ENCODE results near the gene CFDP1. TPM values are rescaled to one million over a fixed set of nuclear protein-coding genes. Genes with fewer than 3 reads are reported as not detected.

Gene CFDP1
- total RNA-seq, 2 donors from 2014 or later = 29.1 to 49.5 TPM

- H3K27ac Mint-ChIP-seq = no peak overlapping the region
- H3K36me3 Mint-ChIP-seq = no peaks in the 10 kb centered on the region
- H3K27me3 Mint-ChIP-seq = no peaks in the 10 kb centered on the region
- ATAC-seq = no peak
- H3K9me3 Mint-ChIP-seq = no peaks in the 10 kb centered on the region
- H3K4me1 Mint-ChIP-seq (ENCODE audit: low read depth in 2 of 2) = no peaks in the 10 kb centered on the region
- no peak for DNase-seq (ENCODE audit: low spot score)
- no peak overlapping the region for H3K4me3 Mint-ChIP-seq
Measured at GRCh38 chr16:75354170-75354569, 79.1 kb downstream of the CFDP1 start.

DNA sequence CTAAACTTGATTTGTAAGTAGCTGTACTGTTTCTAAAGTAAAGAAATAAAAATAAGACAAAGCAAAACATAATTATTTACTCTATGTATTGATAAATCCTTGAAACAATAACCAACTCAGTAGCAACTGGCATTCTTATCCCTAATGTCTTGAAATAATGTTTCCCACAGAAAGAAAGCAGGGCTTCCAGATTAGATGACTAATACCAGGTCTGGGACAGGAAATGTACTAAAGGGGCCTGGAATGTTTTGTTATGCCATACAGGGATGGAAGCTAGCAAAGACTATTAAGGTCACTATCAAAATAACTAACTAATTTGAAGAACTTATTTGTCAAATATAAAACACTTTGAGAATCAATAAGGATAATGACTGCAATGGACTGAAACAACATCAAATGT is 82.1 kb downstream of the CFDP1 start:
- Mint-ChIP-seq H3K36me3 (no peaks in the 10 kb centered on the region), H3K27ac (no peak overlapping the region), H3K27me3 (no peaks in the 10 kb centered on the region), H3K4me3 (no peak overlapping the region), H3K4me1 (ENCODE audit: low read depth in 2 of 2) (no peaks in the 10 kb centered on the region), H3K9me3 (no peaks in the 10 kb centered on the region)
- DNase-seq (ENCODE audit: low spot score) (no peak), ATAC-seq (no peak)

DNA sequence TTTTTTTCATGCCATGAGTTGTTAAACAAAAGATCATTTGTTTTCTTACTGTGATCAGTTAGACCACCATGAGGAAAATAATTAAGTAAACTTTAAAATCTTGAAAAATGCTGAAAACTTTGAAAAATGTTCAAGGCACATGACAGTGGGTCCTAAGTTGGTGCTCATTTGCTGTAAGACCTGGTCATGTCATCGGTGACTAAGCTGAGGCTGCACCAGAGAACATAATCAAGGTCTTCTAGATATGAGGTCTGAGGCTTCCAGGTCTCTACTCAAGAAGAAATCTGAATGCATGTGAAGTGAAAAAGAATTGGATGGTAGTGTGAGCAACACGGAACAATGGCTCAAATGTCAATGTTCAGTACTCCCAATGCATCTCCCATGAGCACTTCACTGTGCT is 87.6 kb downstream of the CFDP1 start:
- peaks cover 0 to 3% of the 10 kb centered on the region in 2 donors for H3K4me1 Mint-ChIP-seq (ENCODE audit: low read depth in 2 of 2)
- H3K4me3 Mint-ChIP-seq = no peak overlapping the region
- no peaks in the 10 kb centered on the region for H3K9me3 Mint-ChIP-seq
- DNase-seq (ENCODE audit: low spot score) (no peak), ATAC-seq (no peak)
- H3K27me3 Mint-ChIP-seq = no peaks in the 10 kb centered on the region
- peaks cover 7% of the 10 kb centered on the region for H3K36me3 Mint-ChIP-seq
- H3K27ac Mint-ChIP-seq = no peak overlapping the region

GRCh38 chr16:75343941-75344340 is 89.4 kb downstream of the CFDP1 start:
- peaks cover 0 to 5% of the 10 kb centered on the region in 2 donors for H3K27me3 Mint-ChIP-seq
- peaks cover 0 to 3% of the 10 kb centered on the region in 2 donors for H3K4me1 Mint-ChIP-seq (ENCODE audit: low read depth in 2 of 2)
- no peak overlapping the region for H3K4me3 Mint-ChIP-seq
- no peaks in the 10 kb centered on the region for H3K9me3 Mint-ChIP-seq
- peaks cover 7% of the 10 kb centered on the region for H3K36me3 Mint-ChIP-seq
- H3K27ac Mint-ChIP-seq = no peak overlapping the region
- ATAC-seq = no peak
- no peak for DNase-seq (ENCODE audit: low spot score)

DNA sequence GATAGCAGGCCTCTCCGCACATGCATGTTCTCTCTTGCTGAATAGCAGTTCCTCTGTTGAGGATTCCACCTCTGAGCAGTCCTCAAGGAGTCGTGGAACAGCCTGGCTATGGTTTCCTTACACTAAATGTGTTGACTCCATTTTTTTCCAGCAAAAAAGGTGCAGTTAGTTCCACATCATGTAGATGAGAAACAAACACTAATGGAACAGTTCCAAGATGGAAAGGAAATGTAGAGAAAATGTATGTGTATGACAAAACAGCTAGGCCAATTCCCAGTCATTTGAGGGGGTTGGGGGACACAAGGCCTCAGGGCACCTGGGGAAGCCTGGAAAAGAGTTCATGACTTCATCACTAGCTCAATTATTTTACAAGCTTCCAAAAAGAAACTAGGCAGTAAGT is 90.0 kb downstream of the CFDP1 start:
- no peak overlapping the region for H3K27ac Mint-ChIP-seq
- peaks cover 7% of the 10 kb centered on the region for H3K36me3 Mint-ChIP-seq
- no peak overlapping the region for H3K4me3 Mint-ChIP-seq
- H3K27me3 Mint-ChIP-seq = peaks cover 0 to 6% of the 10 kb centered on the region in 2 donors
- ATAC-seq (no peak), DNase-seq (ENCODE audit: low spot score) (no peak)
- no peaks in the 10 kb centered on the region for H3K9me3 Mint-ChIP-seq
- H3K4me1 Mint-ChIP-seq (ENCODE audit: low read depth in 2 of 2) = peaks cover 0 to 3% of the 10 kb centered on the region in 2 donors

DNA sequence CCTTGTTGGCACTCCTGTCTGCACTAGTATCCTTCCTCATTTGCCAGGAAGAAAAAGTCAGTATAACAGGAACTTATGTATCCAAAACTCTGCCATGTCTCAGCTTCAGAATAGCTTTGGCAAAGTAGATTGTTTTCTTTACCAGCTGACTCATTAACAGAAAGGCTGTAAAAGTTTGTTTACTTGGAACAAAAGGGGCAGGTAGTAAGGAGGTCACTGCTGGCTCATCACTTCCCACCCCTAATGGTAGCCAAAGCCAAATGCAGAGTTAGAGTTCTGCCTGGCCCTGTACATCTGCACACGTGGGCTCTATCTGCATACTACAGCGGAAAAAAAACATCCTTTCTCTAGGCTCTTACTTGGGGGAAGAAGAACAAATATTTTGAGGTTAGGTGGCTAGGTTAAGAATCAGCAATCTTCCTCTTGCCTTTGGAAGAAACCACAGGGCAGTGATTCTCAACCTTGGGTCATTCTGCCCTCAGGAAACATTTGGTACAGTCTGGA is 90.9 kb downstream of the CFDP1 start:
- H3K27ac Mint-ChIP-seq = no peak overlapping the region
- H3K9me3 Mint-ChIP-seq = no peaks in the 10 kb centered on the region
- peaks cover 0 to 10% of the 10 kb centered on the region in 2 donors for H3K27me3 Mint-ChIP-seq
- DNase-seq (ENCODE audit: low spot score) (no peak), ATAC-seq (no peak)
- peaks cover 7% of the 10 kb centered on the region for H3K36me3 Mint-ChIP-seq
- H3K4me1 Mint-ChIP-seq (ENCODE audit: low read depth in 2 of 2) = peaks cover 0 to 3% of the 10 kb centered on the region in 2 donors
- no peak overlapping the region for H3K4me3 Mint-ChIP-seq

- H3K27ac Mint-ChIP-seq = no peak overlapping the region
- H3K4me1 Mint-ChIP-seq (ENCODE audit: low read depth in 2 of 2) = peaks cover 0 to 3% of the 10 kb centered on the region in 2 donors
- DNase-seq (ENCODE audit: low spot score) (no peak), ATAC-seq (no peak)
- peaks cover 0 to 14% of the 10 kb centered on the region in 2 donors for H3K27me3 Mint-ChIP-seq
- H3K4me3 Mint-ChIP-seq = no peak overlapping the region
- no peaks in the 10 kb centered on the region for H3K9me3 Mint-ChIP-seq
- H3K36me3 Mint-ChIP-seq = peaks cover 7% of the 10 kb centered on the region
Measured at GRCh38 chr16:75341564-75342307, 91.6 kb downstream of the CFDP1 start.

DNA sequence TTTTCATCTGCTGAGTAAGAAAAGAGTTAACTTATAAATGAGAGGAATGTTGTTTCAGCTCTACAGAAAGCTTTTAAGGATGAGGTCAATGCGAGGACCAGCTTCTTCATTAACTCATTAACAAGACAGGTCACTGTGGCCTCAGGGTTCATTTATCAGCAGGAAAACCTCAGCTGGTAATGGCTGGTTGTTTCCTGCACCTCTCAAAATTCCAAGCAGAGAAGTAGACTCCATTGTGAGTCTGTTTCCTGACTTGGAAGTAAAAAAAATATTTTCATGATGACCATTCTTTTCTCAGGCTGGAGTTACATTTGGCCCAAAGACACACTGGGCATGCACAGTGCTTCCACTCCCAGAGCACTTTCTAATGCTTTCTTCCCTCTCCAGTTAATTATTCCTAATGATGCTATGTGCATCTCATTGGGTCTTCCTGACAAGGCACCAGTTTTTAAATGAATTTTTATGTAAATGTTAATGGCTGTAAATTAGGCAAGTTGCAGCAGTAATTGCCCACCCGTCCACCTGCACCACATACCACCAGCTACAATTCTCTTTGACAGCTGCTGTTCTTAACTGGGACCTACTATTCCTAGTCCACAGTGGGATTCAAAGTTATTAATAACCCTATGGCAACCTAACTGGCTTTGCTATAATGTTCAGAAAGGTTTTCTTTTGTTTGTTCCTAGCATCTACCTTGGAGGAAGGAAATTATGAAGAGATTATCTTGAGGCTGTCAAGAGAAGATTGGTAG is 92.4 kb downstream of the CFDP1 start:
- Mint-ChIP-seq H3K4me3 (no peak overlapping the region), H3K9me3 (no peaks in the 10 kb centered on the region), H3K27me3 (peaks cover 0 to 19% of the 10 kb centered on the region in 2 donors), H3K36me3 (peaks cover 5% of the 10 kb centered on the region), H3K27ac (no peak overlapping the region), H3K4me1 (ENCODE audit: low read depth in 2 of 2) (peaks cover 0 to 2% of the 10 kb centered on the region in 2 donors)
- DNase-seq (ENCODE audit: low spot score) (no peak), ATAC-seq (no peak)

GRCh38 chr16:75337430-75337829 is 95.9 kb downstream of the CFDP1 start:
- H3K36me3 Mint-ChIP-seq = no peaks in the 10 kb centered on the region
- H3K27me3 Mint-ChIP-seq = peaks cover 0 to 19% of the 10 kb centered on the region in 2 donors
- ATAC-seq (no peak), DNase-seq (ENCODE audit: low spot score) (no peak)
- H3K4me1 Mint-ChIP-seq (ENCODE audit: low read depth in 2 of 2) = peaks cover 11 to 13% of the 10 kb centered on the region in 2 donors
- no peaks in the 10 kb centered on the region for H3K9me3 Mint-ChIP-seq
- no peak overlapping the region for H3K4me3 Mint-ChIP-seq
- H3K27ac Mint-ChIP-seq = no peak overlapping the region

- H3K4me1 Mint-ChIP-seq (ENCODE audit: low read depth in 2 of 2) = peaks cover 11 to 13% of the 10 kb centered on the region in 2 donors
- no peak for ATAC-seq
- DNase-seq (ENCODE audit: low spot score) = no peak
- no peaks in the 10 kb centered on the region for H3K36me3 Mint-ChIP-seq
- no peak overlapping the region for H3K4me3 Mint-ChIP-seq
- peaks cover 0 to 19% of the 10 kb centered on the region in 2 donors for H3K27me3 Mint-ChIP-seq
- no peak overlapping the region for H3K27ac Mint-ChIP-seq
- no peaks in the 10 kb centered on the region for H3K9me3 Mint-ChIP-seq
Measured at GRCh38 chr16:75336521-75336920, 96.8 kb downstream of the CFDP1 start.

DNA sequence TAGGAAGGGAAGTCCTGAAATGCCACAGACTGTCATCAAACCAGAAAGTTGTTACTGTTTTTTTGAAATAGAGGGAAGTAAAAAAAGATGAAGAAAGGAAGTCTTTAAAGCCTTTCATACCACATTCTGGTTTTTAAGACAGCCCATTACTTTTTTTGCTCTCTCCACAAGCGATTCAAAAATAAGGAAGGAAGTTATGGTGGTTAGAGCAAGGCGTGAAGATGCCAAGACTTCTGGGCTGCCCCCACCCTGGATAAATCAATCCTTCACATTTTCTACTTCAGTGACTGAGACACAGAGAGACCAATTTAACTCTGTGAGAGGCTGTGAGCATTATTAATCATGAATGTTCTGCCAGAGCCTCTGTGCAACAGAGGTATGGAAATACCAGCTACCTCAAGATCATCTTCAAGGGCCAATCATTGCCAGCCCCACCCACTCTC is 99.6 kb downstream of the CFDP1 start:
- Mint-ChIP-seq H3K9me3 (no peaks in the 10 kb centered on the region), H3K27me3 (peaks cover 0 to 16% of the 10 kb centered on the region in 2 donors), H3K36me3 (no peaks in the 10 kb centered on the region), H3K4me3 (no peak overlapping the region), H3K4me1 (ENCODE audit: low read depth in 2 of 2) (peaks cover 11 to 13% of the 10 kb centered on the region in 2 donors), H3K27ac (no peak overlapping the region)
- DNase-seq (ENCODE audit: low spot score) (no peak), ATAC-seq (no peak)

DNA sequence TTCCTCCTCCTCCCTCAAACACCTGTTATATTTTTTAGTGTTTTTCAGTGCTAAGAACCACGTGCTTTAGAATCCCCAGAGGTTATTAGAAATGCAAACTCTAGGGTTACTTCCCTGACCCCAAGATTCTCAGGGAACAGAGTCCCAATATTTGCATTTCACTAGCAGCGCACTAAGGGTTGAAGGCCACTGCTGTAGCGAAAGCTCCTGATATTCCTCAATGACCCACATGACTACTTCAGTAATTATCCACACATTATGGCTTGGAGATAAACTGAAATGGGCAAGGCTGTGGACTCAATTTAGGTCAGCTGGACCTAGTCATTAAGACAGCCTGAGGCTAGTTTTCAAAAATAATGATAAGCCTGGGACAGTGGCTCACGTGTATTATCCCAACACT is 103.4 kb downstream of the CFDP1 start:
- Mint-ChIP-seq H3K4me3 (no peak overlapping the region), H3K36me3 (peaks cover 10% of the 10 kb centered on the region), H3K9me3 (no peaks in the 10 kb centered on the region), H3K4me1 (ENCODE audit: low read depth in 2 of 2) (peaks cover 11 to 16% of the 10 kb centered on the region in 2 donors), H3K27ac (no peak overlapping the region), H3K27me3 (peaks cover 25 to 28% of the 10 kb centered on the region in 2 donors)
- DNase-seq (ENCODE audit: low spot score) (no peak), ATAC-seq (no peak)

GRCh38 chr16:75326333-75326732 is 107.0 kb downstream of the CFDP1 start:
- peaks cover 5 to 7% of the 10 kb centered on the region in 2 donors for H3K4me1 Mint-ChIP-seq (ENCODE audit: low read depth in 2 of 2)
- H3K9me3 Mint-ChIP-seq = no peaks in the 10 kb centered on the region
- peaks cover 41 to 48% of the 10 kb centered on the region in 2 donors for H3K27me3 Mint-ChIP-seq
- DNase-seq (ENCODE audit: low spot score) (no peak), ATAC-seq (no peak)
- no peak overlapping the region for H3K27ac Mint-ChIP-seq
- peaks cover 16% of the 10 kb centered on the region for H3K36me3 Mint-ChIP-seq
- no peak overlapping the region for H3K4me3 Mint-ChIP-seq

DNA sequence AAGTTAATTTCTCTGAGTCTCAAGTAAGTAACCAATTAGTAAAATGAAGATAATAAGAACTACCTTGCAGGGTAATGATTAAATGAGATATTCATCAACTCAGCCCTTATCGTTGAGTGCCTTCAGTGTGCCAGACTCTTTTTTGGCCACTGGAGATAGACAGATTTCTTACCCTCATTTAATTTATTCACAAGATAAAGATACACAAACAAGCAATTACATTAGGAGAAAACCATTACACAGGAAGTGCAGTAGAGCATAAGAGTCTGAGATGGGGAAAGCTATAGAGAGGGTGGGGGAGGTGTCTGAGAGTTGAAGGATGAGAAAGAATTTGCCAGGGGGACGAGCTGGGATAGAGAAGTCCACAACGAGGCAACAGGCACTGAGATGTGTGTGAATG is 109.4 kb downstream of the CFDP1 start:
- H3K9me3 Mint-ChIP-seq = no peaks in the 10 kb centered on the region
- peaks cover 47 to 69% of the 10 kb centered on the region in 2 donors for H3K27me3 Mint-ChIP-seq
- H3K27ac Mint-ChIP-seq = no peak overlapping the region
- DNase-seq (ENCODE audit: low spot score) = no peak
- peaks cover 26% of the 10 kb centered on the region in 2 donors for H3K4me1 Mint-ChIP-seq (ENCODE audit: low read depth in 2 of 2)
- no peak overlapping the region for H3K4me3 Mint-ChIP-seq
- peaks cover 16% of the 10 kb centered on the region for H3K36me3 Mint-ChIP-seq
- ATAC-seq = no peak
